Eye (tissue), 1 donor: ENCODE results near the gene ANXA5.

Experiments
- DNase-seq: peaks from one replicate; pipeline ENCODE4 v3.0.0-alpha.2; 2015

The ANXA5 gene

GRCh38 chr4:121632636-121633035 lies 64.1 kb downstream of the ANXA5 start:
- no peak for DNase-seq
